ENCODE data around the gene ADAMTS10.
"Not testable (repeated sequence)": the region's sequence is repeated elsewhere in the genome, so short reads cannot be mapped to it uniquely, and the experiment has no call there.

ADAMTS10 gene

DNA sequence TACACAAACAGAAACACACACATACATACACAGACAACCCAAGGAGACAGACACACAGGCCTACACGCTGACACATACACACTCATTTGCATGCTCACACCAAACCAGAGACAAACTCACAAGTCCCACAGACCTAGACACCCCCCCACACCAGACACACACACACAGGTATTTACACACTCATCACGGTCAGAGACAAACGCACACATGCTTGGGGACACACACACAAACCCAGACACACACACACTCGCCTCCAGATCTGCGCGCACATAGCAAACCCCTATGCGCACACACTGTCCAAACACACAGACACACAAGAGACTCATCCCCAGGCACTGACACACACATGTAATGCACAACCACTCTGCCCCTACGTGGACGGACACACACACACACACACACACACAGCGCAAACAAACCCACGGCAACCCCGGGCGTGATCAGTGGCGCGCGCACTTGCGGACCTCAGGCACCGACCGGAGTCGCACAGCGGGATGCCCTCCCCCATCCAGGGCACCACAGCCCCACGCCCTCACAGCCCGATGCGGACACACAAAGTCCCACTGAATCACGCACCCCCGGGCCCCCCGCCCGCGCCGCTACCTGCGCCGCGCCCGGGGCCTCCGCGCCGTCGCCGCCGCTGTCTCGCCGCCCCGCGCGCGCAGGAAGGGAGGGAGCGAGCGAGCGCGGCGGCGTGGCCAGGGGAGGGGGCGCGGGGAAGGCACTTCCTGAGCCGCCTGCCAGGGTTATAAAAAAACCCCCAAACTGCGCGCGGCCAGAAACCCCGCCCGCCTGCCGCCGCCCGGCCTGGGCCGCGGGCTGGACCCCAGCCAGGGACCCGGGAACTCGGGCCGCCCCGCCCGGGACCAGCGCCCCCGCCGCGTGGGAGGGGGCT, at the start of gene ADAMTS10:
Gene ADAMTS10 (minus strand): TSS at position 675 of the 895 bp plus-strand sequence. CDS start 5,005 bp downstream, outside the sequence.
- peak; percentile 27 for DNase-seq

DNA sequence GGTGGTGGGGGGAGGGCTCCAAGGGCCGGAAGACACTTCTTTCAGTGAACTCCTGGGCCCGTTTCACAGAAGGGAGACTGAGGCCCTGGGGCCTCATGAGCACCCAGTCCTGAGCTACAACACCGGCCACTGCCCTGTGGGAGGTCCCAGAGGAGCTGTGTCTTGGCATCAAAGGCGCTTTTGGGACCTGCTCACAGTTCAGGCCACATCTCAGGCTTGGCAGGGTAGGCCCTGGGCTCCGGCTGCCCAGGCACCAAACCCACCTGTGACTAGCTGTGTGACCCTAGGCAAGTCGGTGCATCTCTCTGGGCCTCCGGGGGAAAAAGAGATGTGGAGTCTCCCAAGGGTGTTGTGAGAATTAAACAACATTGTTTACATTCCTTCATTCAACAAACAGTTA, 49.4 kb upstream of the ADAMTS10 start:
- DNase-seq = no peak

DNA sequence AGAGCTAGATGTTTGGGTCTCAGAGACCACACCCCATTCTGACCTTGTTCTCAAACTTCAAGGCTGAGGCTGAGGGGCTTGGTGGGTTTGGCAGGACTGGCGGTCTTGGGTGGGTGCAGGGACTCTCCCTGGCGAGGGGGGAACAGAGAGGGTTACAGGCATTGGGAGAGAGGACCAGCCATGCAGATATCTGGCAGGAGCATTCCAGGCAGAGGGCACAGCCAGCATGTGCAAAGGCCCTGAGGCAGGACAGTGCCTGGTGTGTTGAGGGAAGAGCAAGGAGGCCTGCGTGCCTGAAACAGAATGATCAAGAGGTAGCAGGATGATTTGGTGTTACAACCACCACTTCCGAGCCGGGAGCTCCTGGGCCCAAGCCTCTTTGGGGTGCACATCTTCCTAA, 47.4 kb upstream of the ADAMTS10 start:
- no peak for DNase-seq

DNA sequence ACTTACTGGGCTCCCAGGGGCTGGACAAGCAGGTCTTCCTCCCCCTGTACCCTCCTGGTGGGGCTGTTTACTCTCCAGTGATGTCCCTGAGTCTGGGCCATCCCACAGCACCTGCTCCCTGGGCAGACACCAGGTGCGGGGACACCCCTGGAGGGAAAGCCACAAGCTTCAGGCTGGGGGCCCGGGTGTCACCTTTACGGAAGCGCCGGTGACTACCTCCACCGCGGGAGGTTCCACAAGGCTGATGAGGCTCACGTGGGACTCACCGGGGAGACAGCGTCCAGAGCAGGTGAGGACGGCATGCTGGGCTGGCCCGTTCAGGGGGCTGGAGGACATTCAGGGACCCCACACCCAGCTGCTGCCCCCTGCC, 44.8 kb upstream of the ADAMTS10 start:
- peak; percentile 24 for DNase-seq

DNA sequence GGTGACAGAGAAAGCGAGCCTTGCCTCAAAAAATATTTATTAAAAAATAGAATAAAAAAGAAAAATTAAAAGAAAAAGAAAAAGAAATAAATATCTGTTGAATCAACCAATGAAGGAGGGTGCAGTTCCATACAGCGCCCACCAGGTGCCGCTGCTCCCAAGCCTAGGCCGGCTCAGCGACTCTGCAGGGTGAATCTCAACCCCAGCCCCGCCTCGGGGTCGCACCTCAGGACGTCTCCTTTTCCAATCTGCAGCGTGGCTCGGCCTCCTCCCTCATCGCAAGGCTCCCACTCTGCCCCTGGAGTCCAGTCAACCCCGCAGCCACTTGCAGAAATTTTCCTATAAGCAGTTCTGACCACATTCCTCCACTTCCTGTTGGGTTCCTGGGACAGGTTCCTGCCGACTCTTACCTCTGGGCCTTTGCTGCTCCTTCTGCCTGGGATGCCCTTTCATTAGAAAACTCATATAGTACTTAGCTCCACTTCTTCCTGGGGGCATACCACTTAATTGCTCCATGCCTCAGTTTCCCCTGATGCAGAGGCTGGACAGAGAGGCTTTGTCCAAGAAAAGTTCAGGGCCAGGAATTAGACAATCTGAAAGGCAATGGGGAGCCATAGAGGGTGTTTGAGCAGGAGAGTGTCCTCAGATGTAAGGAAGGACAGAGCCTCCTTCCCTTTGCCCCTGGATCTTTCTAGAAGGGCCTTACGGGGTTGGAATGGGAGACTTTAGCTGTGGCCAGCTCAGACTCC, 44.2 kb upstream of the ADAMTS10 start:
- peak; percentile 65 for DNase-seq

DNA sequence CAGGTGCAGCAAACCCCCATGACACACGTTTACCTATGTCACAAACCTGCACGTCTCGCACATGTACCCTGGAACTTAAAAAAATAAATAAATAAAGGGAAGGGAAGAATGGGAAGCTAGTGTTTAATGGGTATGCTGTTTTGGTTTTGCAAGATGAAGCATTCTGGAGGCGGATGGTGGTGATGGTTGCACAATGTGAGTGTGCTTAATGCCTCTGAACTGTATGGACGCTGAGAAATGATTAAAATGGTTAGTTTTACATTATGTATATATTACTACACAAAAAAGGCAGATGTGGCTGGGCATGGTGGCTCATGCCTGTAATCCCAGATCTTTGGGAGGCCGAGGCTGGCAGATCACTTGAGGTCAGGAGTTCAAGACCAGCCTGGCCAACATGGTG, 37.7 kb upstream of the ADAMTS10 start:
- DNase-seq = no peak

DNA sequence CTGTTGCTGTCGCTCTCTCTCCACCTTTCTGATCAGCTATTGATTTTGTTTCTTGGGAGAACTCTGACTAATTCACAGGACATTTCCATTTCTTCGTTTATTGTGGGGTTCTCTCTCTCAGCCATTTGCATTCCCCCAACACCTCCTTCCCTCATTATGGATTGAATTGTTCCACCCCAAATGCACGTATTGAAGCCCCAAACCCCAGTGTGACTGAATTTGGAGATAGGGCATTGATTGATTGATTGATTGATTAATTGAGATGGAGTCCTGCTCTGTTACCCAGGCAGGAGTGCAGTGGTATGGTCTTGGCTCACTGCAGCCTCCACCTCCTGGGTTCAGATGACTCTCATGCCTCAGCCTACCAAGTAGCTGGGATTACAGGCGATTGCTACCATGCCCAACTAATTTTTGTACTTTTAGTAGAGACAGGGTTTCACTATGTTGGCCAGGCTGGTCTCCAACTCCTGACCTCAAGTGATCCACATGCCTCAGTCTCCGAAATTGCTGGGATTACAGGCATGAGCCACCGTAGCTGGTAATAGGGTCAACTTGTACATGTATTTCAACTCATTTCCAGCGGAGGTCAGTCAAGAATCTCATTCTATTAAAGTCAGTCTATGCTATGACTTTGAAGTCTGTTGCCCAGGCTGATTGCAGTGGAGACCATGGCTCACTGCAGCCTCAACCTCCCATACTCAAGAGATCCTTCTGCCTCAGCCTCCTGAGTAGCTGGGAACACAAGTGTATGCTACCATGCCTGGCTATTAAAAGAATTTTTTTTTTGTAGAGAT, 33.5 kb upstream of the ADAMTS10 start:
- no peak for DNase-seq

DNA sequence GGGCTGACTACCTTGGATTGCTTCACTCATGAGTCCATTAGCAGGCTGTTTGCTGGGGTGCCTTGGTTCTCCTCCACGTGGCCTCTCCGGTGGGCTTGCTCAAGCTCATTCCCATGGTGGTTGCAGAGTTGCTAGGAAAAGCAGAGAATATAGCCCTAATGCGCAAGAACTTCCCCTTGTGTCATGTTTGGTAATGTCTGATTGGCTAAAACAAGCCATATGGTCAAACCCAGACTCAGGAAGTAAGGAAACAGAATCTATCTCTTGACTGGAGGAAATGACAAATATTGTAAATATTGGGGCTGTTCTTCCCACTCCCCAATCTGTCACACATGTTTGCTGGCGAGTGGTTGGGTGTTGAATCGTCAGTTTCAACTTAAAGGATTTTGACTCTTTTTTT, 32.0 kb upstream of the ADAMTS10 start:
- no peak for DNase-seq

DNA sequence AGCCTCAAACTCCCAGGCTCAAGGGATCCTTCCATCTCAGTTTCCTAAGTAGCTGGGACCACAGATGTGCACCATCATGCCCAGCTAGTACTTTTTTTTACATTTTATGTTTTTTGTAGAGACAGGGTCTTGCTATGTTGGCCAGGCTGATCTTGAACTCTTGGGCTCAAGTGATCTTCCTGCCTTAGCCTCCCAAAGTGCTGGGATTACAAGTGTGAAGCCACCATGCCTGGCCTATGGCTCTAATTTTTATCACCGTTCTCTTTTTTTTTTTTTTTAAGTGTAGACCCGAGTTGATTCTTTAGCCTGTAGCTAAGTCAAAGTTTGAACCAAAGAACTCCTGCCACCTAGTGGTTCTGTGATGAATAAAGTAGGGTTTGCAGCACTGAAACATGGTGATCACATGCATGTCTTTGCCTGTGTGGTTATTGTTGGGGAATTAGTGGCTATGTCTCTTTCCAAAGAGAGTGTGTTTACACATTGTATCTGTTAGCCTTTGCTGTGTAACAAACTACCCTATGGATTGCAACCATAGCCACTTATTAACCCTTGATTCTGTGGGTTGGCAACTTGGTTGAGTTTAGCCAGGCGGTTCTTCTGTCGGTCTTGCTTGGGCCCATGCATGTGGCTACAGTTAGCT, 31.5 kb upstream of the ADAMTS10 start:
- no peak for DNase-seq

DNA sequence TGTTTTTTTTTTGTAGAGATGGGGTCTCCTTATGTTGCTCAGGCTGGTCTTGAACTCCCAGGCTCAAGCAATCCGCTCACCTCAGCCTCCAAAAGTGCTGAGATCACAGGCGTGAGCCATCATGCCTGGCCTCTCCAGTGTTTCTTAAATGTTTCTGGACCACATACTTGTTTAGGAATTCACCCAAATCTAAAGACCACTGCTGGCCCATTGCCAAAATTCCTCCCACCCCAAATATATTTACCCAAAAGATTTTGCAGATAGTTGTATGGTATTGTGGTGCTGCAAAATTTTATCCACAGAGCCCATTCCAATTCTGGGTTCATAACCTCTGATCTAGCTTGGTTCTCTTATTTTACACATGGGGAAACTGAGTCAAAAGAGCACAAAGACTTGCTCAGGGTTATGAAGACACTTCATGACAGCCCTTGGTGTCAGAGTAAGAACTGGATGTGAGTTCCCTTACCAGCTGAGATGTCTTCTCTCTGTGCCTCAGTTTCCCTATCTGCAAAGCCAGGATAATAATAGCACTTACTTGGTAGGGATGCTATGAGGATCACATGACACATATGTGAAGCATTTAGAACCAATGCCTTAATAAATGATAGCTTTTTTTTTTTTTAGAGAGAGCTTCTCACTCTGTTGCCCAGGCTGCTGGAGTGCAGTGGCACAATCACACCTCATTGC, 30.8 kb upstream of the ADAMTS10 start:
- DNase-seq = no peak

DNA sequence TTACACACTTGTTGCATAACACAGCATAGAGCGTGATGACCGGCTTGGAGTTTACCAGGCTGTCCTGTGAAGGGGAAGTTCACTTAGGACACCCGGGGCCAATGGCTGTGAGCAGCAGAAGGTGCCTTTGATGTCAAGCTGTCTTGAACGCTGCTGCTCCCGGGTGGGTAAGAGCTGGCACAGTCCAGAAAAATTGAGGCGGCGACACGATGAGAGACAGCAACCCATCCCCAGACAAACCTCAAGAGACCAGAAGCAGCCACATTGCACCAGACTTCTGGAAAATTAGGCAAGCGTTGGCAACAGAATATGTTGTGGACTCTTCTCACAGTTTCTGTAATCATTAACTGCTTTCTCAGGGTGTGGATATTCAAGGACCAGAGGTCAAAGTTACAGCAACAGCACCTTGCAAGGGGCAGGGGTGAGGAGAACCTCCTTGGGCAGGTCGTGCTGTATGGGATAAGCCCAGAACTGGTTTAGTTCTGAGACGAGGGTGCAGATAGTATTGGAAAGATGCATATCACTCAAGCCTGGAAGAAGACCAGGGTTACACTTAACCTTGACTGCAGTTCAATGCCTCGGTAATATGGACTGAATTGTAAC, 30.0 kb upstream of the ADAMTS10 start:
- DNase-seq = no peak

DNA sequence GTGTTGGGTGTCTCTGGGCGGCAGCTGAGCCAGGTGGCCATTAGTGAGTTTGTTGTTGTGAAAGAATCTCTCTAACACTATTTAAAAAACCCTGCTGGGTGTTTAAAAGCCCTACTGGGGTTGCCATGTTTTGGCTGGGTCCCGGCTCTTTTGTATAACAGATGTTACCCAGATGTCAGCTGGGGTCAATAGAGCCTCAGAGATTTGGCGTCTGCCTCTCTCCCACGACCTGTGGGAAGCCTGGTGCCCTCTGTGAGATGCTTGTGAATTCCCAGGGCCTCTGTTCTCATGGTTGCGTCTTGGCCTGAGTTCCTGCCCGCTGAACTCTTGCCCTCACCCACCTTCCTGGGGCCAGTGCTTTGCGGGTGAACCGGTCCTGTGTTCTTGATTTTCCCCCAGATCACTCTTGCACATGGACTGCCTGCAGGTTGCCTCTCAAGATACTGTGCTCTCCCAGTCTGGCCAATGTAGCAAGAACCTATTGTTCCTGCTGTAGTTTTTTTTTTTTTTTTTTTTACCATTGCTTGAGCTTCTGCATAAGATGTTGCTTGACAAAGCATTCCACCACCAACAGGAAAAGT, 29.4 kb upstream of the ADAMTS10 start:
- no peak for DNase-seq

DNA sequence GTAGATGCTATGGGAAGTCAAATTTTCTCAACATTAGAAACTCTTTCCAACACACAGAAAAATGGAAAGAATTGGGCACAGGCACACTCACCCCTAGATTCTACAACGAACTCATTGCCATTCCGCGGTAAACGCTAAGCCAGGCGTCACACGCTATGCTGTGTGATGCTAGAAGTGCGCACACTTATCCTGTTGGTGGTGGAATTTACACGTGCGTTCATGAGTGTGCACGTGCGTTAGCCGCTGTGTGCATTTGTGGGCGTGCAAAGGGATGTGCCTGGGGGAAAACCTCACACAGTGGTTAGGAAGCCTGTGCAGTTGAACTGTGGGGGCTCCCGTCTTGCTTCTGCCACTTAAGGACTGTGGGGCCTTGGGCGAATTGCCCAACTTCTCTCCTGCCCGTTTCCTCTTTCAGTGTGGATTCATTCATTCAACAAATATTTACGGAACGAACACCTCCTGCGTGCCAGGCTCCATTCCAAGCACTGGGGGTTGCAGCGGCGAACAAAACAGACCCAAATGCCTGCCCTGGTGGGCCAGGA, 27.6 kb upstream of the ADAMTS10 start:
- no peak for DNase-seq

DNA sequence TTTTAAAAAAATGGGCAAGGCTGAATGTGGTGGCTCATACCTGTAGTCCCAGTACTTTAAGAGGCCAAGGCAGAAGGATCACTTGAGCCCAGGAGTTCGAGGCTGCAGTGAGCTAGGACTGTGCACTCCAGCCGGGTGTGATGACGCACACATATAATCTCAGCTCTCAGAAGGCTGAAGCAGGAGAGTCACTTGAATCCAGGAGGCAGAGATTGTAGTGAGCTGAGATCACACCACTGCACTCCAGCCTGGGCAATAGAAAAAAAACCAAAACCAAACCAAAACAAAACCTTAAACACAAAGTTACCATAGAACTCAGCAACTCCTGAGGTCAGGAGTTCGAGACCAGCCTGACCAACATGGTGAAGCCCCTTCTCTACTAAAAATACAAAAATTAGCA, 26.6 kb upstream of the ADAMTS10 start:
- DNase-seq = not testable (repeated sequence)

DNA sequence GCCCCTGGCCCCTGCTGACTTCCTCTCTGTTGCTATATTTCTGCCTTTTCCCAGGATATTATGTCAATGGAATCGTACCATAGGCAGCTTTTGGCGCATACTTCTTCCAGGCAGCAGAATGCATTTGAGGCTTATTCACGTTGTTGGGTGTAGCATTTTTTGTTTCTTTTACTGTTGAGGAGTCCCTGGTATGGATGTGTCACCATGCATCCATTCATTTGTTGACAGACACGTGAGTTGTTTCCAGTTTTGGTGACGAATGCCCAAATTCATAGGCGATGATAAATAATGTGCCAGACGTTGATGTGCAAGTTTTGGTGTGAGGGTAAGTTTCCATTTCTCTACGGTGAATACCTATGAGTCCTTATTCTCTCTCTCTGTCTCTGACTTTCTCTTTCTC, 24.9 kb upstream of the ADAMTS10 start:
- no peak for DNase-seq

DNA sequence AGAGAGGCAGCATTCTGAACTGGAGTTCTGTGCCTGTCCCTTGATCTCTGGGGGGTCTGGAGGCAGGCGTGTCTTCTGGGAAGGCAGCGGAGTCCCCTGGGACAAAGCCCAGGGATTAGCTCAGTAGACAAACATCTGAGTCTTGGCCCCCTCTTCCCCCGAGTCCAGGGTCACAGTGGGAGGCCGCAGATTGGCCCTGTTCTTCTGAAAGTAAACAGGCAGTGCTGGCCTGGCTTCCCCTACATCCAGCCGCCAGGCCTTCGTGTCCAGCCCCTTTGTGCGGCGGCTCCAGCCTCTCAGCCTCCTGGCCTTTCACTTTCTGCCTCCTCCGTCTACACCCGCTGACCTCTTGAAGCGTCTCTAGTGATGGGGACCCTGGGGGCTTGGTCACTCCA, 20.9 kb upstream of the ADAMTS10 start:
- DNase-seq = no peak

DNA sequence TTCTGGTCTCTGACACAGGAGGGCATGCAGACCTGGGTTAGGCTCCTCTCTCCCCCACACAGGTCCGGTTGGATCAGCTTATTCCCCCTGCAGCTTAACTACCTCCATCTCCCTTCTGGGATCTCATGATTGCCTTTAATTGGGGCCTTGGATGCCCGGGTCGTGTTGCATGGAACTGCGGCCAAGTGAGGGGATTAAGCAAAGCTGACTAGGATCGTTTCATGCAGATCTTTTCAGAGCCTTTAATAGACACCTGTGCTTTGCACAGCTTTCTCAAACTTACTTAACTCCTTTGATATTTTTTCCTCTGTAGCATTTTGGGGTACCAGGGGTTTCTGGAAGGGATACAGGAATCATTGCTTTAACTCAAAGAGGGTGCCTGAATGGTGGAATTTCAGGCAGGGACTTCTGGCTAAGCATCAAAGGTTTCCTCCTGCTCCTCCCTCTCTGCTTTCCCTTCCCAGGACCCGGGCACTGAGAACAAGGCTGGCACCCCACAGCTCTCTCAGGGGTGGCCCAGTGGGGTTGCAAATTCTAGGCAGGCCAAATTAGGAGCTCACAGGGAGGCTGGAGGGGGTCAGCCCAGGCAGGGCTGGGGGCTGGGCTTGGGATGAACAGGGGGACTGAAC, 20.4 kb upstream of the ADAMTS10 start:
- DNase-seq = no peak

DNA sequence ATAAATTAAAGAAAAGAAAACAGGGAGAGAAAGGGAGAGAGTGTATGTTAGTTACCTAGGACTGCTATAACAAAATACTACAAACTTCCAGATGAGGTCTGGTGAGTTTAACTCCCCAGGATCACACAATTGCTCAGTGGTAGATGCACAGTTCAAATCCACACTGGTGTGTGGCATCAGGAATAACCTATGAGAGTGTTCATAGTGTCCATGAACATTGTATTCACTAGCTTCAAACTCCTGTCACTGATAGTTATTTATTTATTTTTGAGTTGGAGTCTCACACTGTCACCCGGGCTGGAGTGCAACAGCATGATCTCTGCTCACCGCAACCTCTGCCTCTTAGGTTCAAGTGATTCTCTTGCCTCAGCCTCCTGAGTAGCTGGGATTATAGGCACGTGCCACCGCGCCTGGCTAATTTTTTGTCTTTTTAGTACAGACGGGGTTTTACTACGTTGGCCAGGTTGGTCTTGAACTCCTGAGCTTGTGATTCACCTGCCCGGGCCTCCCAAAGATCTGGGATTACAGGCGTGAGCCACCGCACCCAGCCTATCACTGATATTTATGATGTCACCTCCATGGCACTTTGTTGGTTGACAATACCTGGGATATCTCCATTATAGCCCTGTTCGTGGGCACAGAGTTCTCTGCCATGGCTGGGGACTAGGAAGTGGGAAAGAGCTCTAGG, 19.6 kb upstream of the ADAMTS10 start, which contains the start of gene NFILZ:
Gene NFILZ (plus strand): TSS at position 638 of the 688 bp plus-strand sequence. CDS start 46,133 bp downstream, outside the sequence.
- no peak for DNase-seq

DNA sequence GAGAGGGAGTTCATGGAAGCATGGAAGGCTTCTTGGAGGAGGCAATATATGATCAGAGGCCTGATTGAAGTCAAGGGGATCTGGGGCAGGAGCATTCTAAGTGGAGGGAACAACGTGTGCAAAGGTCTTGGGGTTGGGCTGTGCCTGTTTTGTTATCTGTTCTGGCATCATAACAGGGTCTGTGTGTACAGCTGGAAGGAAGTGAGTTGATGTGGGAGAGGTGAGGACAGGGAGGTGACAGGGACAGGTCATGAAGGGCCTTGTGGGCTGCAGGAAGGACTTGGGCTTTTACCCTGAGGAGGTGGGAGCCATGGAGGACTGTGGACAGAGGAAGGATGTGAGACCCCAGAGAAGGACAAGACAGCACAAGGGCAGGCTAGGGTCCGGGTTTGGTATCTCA, 18.7 kb upstream of the ADAMTS10 start:
- no peak for DNase-seq

DNA sequence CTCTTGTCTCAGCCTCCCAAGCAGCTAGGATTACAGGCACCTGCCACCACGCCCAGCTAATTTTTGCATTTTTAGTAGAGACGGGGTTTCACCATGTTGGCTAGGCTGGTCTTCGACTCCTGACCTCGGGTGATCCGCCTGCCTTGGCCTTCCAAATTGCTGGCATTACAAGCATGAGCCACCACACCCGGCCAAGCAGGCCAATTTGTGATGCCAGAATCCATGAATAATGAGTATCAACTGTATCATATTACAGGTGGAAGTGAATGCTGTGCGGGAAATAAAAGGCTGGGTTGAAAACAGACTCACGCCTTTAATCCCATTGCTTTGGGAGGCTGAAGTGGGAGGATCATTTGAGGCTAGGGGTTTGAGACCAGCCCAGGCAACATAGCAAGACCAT, 16.3 kb upstream of the ADAMTS10 start:
- DNase-seq = no peak

All from stimulated activated naive CD4-positive, alpha-beta T cell treated with Interleukin-2 at 50 U/mL for 16 hours (primary cell).